Activated naive CD4-positive, alpha-beta T cell treated with anti-CD3 and anti-CD28 coated beads, Interleukin-2, amount 50 U/mL, for 24 hours (primary cell): ENCODE results near the gene TGFB3.
"Not testable (repeated sequence)": the region's sequence is repeated elsewhere in the genome, so short reads cannot be mapped to it uniquely, and the experiment has no call there.

Experiments used
- H3K27ac Mint-ChIP-seq: one replicate; pipeline ENCODE4 v1.8.0; 2021; ENCODE audit warnings: mild to moderate bottlenecking, mixed read lengths
- H3K27me3 Mint-ChIP-seq: one replicate; pipeline ENCODE4 v1.8.0; 2021; ENCODE audit warnings: mixed read lengths
- H3K36me3 Mint-ChIP-seq: one replicate; pipeline ENCODE4 v1.8.0; 2021; ENCODE audit warnings: mixed read lengths
- H3K4me1 Mint-ChIP-seq: one replicate; pipeline ENCODE4 v1.8.0; 2021; ENCODE audit warnings: mixed read lengths
- H3K4me3 Mint-ChIP-seq: one replicate; pipeline ENCODE4 v1.8.0; 2021; ENCODE audit warnings: mild to moderate bottlenecking, mixed read lengths
- H3K9me3 Mint-ChIP-seq: one replicate; pipeline ENCODE4 v1.8.0; 2021; ENCODE audit warnings: mixed read lengths

Gene TGFB3

GRCh38 chr14:75941030-75941429, 40.8 kb downstream of the TGFB3 start:
- Mint-ChIP-seq H3K4me3 (no peak overlapping the region), H3K27ac (no peak overlapping the region), H3K9me3 (no peaks in the 10 kb centered on the region), H3K4me1 (no peaks in the 10 kb centered on the region), H3K27me3 (no peaks in the 10 kb centered on the region), H3K36me3 (peaks cover 11% of the 10 kb centered on the region)

DNA sequence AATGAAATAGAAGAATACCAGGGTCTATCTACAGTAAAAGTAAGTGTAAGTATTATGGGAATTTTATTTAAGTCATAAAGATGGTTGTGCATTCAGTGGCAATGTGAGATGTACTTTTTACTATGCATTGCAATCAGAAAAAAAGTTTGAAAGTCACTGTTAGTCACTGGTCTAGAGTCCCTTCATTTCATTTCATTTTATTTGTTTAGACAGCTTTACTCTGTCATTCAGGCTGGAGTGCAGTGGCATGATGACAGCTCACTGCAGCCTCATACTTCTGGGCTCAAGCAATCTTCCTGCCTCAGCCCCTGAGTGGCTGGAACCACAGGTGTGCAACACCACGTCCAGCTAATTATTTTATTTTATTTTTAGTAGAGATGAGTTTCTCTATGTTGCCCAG, 42.6 kb downstream of the TGFB3 start:
- H3K27ac Mint-ChIP-seq = no peak overlapping the region
- no peaks in the 10 kb centered on the region for H3K9me3 Mint-ChIP-seq
- no peak overlapping the region for H3K4me3 Mint-ChIP-seq
- peaks cover 8% of the 10 kb centered on the region for H3K4me1 Mint-ChIP-seq
- H3K27me3 Mint-ChIP-seq = no peaks in the 10 kb centered on the region
- H3K36me3 Mint-ChIP-seq = peaks cover 11% of the 10 kb centered on the region

DNA sequence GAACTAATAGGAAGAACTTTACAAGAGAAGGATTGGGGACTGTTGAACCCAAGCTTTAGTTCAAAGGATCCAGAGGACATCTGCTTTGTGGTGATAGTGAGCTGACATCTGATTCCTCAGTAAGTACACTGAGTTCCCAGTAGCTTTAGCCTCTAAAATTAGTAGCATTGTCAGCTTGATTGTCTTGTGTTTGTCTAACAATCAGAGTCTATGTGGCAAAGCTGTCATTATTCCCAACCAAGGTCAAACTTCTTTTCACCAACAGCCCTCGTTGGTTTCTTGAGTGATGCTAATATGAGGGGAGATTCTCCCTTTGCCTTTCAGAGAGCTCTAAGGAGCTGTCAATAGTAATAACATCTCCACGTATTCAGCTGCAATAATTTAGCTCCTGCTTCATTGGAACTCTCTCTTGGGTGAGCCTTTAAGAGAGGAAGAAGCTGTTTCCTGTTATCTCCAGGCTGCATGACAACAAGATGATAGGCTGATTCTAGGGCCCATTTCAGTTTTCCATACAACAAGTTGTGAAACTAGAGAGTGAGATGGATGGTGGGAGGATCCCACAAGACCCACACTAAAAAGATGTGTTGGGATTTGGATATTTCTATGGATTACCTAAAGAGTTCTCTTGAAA, 46.7 kb downstream of the TGFB3 start:
- Mint-ChIP-seq H3K36me3 (peaks cover 10% of the 10 kb centered on the region), H3K4me1 (peaks cover 8% of the 10 kb centered on the region), H3K4me3 (no peak overlapping the region), H3K27ac (no peak overlapping the region), H3K9me3 (no peaks in the 10 kb centered on the region), H3K27me3 (no peaks in the 10 kb centered on the region)

DNA sequence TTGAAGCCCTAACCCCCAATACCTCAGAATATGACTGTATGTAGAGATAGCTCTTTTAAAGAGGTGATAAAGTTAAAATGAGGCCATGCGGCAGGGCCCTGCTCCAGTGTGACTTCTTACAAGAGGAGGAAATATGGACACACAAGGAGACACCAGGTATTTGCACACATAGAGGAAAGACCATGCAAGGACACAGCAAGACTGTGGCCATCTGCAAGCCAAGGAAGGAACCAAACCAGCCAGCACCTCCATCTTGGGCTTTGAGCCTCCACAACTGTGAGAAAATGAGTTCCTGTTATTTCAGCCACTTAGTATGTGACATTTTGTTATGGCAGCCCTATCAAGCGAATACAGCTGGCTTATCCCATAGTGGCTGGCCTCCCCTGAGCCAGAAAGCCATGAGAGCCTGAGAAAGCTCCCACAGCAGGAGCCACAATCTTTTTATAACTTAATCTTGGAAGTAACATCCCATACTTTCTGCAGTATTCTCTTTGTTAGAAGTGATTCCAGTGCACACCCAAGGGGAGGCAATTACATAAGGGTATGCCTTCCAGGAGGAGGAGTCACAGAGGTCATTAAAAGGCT, 48.0 kb downstream of the TGFB3 start:
- H3K27me3 Mint-ChIP-seq = no peaks in the 10 kb centered on the region
- peaks cover 10% of the 10 kb centered on the region for H3K36me3 Mint-ChIP-seq
- peaks cover 8% of the 10 kb centered on the region for H3K4me1 Mint-ChIP-seq
- no peak overlapping the region for H3K27ac Mint-ChIP-seq
- H3K9me3 Mint-ChIP-seq = no peaks in the 10 kb centered on the region
- H3K4me3 Mint-ChIP-seq = no peak overlapping the region

DNA sequence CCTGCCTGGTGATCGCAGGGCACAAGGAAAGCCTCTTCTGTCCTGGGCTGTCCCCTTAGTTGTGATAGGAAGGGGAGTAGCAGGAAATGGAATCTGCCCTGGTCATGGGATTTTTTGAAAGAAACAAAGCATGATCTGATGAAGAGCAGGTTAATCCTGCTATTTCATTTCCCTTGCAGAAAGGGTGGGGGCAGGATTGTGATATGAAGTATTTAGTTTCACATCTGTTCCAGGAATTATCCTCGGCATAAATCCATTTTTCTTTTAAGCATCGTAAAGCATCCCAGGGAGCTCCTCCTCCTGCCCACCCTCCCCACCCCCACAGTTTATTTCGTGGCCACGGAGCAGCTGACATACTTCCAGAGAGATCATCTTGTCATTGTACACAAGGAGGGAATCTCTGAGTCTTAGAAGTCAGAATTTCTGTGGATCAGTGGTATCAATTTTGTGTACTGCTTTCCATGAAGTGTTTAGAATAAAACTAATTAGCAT, 53.1 kb downstream of the TGFB3 start:
- H3K4me1 Mint-ChIP-seq = no peaks in the 10 kb centered on the region
- H3K27me3 Mint-ChIP-seq = no peaks in the 10 kb centered on the region
- no peak overlapping the region for H3K27ac Mint-ChIP-seq
- H3K36me3 Mint-ChIP-seq = peaks cover 9% of the 10 kb centered on the region
- no peaks in the 10 kb centered on the region for H3K9me3 Mint-ChIP-seq
- no peak overlapping the region for H3K4me3 Mint-ChIP-seq

GRCh38 chr14:75927564-75928087, 54.2 kb downstream of the TGFB3 start:
- Mint-ChIP-seq H3K27ac (no peak overlapping the region), H3K9me3 (no peaks in the 10 kb centered on the region), H3K4me3 (no peak overlapping the region), H3K27me3 (no peaks in the 10 kb centered on the region), H3K4me1 (no peaks in the 10 kb centered on the region), H3K36me3 (peaks cover 9% of the 10 kb centered on the region)

- no peaks in the 10 kb centered on the region for H3K4me1 Mint-ChIP-seq
- peaks cover 4% of the 10 kb centered on the region for H3K36me3 Mint-ChIP-seq
- H3K9me3 Mint-ChIP-seq = no peaks in the 10 kb centered on the region
- no peak overlapping the region for H3K27ac Mint-ChIP-seq
- no peak overlapping the region for H3K4me3 Mint-ChIP-seq
- no peaks in the 10 kb centered on the region for H3K27me3 Mint-ChIP-seq
Measured at GRCh38 chr14:75926431-75927115, 55.2 kb downstream of the TGFB3 start.

- H3K4me1 Mint-ChIP-seq, H3K9me3 Mint-ChIP-seq, H3K36me3 Mint-ChIP-seq, H3K4me3 Mint-ChIP-seq, H3K27ac Mint-ChIP-seq, H3K27me3 Mint-ChIP-seq: not testable (repeated sequence)
Measured at GRCh38 chr14:75925141-75925840, 56.5 kb downstream of the TGFB3 start.

GRCh38 chr14:75920421-75920820, 61.4 kb downstream of the TGFB3 start:
- not testable (repeated sequence) for H3K4me3 Mint-ChIP-seq, H3K27me3 Mint-ChIP-seq, H3K27ac Mint-ChIP-seq, H3K9me3 Mint-ChIP-seq, H3K36me3 Mint-ChIP-seq, H3K4me1 Mint-ChIP-seq

DNA sequence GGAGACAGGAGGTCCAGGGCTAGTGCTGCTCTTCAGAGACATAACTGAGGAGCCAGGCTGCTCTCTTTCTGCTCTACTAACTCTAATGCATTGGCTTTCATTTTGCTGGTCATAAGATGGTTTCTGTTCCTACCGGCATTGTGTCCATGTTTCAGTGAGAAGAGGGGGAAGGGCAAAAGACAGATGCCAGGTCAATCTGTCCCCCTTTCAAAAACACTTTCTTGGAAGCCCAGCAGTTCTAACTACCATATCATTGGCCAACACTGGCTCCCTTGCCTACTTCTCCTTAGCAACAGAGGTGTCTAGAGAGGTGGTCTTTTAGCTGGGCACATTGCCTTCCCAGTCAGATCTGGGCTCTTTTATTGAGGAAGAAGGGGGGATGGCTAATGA, 63.9 kb downstream of the TGFB3 start:
- Mint-ChIP-seq H3K4me1 (no peaks in the 10 kb centered on the region), H3K36me3 (peaks cover 6% of the 10 kb centered on the region), H3K4me3 (no peak overlapping the region), H3K9me3 (no peaks in the 10 kb centered on the region), H3K27me3 (no peaks in the 10 kb centered on the region), H3K27ac (no peak overlapping the region)

- Mint-ChIP-seq H3K4me3 (no peak overlapping the region), H3K36me3 (peaks cover 6% of the 10 kb centered on the region), H3K27ac (peak overlapping the region; percentile 59), H3K4me1 (no peaks in the 10 kb centered on the region), H3K9me3 (no peaks in the 10 kb centered on the region), H3K27me3 (no peaks in the 10 kb centered on the region)
Measured at GRCh38 chr14:75917322-75917945, 64.4 kb downstream of the TGFB3 start.

DNA sequence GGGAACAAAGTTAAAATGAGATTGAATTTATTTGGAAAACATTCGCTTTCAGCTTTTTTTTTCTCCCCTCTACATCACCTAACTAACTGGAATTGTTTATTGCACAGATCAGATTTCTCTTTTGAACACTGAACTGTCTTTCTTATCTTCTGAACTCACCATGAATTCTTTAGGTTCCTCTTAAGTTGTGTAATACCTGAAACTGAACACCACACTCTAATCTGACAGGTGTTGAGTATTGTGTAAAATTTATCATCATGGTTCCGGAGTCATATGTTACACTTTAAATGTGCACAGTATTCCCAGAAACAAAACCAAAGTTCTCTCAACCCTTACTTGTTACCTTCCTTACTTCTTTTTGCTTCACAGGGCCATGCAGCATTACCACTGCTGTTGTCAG, 66.8 kb downstream of the TGFB3 start:
- peaks cover 2% of the 10 kb centered on the region for H3K36me3 Mint-ChIP-seq
- H3K4me3 Mint-ChIP-seq = no peak overlapping the region
- no peaks in the 10 kb centered on the region for H3K4me1 Mint-ChIP-seq
- H3K9me3 Mint-ChIP-seq = no peaks in the 10 kb centered on the region
- H3K27ac Mint-ChIP-seq = no peak overlapping the region
- H3K27me3 Mint-ChIP-seq = no peaks in the 10 kb centered on the region

DNA sequence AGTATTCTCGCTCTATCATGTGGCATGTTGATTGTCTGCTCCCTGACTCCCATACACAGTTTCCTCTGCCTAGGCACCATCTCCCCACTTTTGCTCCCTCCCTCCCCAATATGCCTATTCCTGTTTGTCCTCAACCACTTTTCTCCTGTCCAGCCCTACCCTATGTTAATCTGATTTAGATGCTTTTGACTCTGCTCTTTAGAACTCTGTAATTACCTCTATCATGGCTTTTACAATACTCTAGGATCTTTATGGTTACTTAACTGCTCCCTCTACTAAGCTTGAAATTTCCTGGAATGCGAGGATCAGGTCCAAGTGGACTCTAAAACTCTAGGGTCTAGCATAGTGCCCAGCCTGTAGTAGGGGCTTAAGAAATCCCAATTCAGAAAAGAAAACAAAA, 68.6 kb downstream of the TGFB3 start:
- no peaks in the 10 kb centered on the region for H3K27me3 Mint-ChIP-seq
- no peak overlapping the region for H3K4me3 Mint-ChIP-seq
- peaks cover 4% of the 10 kb centered on the region for H3K36me3 Mint-ChIP-seq
- no peak overlapping the region for H3K27ac Mint-ChIP-seq
- H3K9me3 Mint-ChIP-seq = no peaks in the 10 kb centered on the region
- H3K4me1 Mint-ChIP-seq = no peaks in the 10 kb centered on the region

GRCh38 chr14:75911883-75912282, 69.9 kb downstream of the TGFB3 start:
- Mint-ChIP-seq H3K27ac (no peak overlapping the region), H3K4me3 (no peak overlapping the region)

DNA sequence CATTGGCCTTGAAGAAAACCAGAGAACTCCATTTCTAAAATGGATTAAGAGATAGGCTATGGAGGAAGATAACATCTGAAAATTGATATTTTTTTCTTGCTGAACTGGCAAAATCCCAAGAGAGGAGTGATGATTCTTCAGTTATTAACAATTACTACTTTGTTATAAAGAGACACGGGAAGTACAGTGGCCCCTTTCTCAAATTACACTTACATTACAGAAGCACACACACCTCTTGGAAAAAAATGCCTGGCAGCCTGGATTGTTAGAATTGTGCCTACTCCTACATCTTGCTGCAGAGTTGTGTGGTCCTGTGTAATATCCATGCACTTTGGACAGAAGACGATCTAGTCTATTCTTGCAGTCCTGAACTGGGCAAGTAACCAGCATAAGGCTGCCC, 71.7 kb downstream of the TGFB3 start:
- H3K4me3 Mint-ChIP-seq = no peak overlapping the region
- H3K27me3 Mint-ChIP-seq = no peaks in the 10 kb centered on the region
- H3K27ac Mint-ChIP-seq = no peak overlapping the region
- H3K4me1 Mint-ChIP-seq = no peaks in the 10 kb centered on the region
- no peaks in the 10 kb centered on the region for H3K9me3 Mint-ChIP-seq
- peaks cover 2% of the 10 kb centered on the region for H3K36me3 Mint-ChIP-seq

More at GRCh38 chr14:75911883-75912282, 69.9 kb downstream of the TGFB3 start:
- Mint-ChIP-seq H3K9me3 (no peaks in the 10 kb centered on the region), H3K36me3 (peaks cover 4% of the 10 kb centered on the region), H3K4me1 (no peaks in the 10 kb centered on the region), H3K27me3 (no peaks in the 10 kb centered on the region)
